HT-29 (cell line): ENCODE results near the gene THSD8. TPM values are rescaled to one million over a fixed set of nuclear protein-coding genes. Genes with fewer than 3 reads are reported as not detected.
"Not testable (repeated sequence)": the region's sequence is repeated elsewhere in the genome, so short reads cannot be mapped to it uniquely, and the experiment has no call there.

Source experiments
- DNase-seq: peaks from one replicate; pipeline ENCODE4 v3.0.0-alpha.2; 2015; ENCODE audit warnings: low spot score
- total RNA-seq: library from RNA; depleted of rRNA; stranded (reverse); fragments of >200 nt; shearing (Covaris generic); gene quantifications from 2 replicates; pipeline ENCODE4 v1.2.3, GENCODE V29; 2014

THSD8 gene
- total RNA-seq, 1 experiment from 2014 or later: not detected

DNA sequence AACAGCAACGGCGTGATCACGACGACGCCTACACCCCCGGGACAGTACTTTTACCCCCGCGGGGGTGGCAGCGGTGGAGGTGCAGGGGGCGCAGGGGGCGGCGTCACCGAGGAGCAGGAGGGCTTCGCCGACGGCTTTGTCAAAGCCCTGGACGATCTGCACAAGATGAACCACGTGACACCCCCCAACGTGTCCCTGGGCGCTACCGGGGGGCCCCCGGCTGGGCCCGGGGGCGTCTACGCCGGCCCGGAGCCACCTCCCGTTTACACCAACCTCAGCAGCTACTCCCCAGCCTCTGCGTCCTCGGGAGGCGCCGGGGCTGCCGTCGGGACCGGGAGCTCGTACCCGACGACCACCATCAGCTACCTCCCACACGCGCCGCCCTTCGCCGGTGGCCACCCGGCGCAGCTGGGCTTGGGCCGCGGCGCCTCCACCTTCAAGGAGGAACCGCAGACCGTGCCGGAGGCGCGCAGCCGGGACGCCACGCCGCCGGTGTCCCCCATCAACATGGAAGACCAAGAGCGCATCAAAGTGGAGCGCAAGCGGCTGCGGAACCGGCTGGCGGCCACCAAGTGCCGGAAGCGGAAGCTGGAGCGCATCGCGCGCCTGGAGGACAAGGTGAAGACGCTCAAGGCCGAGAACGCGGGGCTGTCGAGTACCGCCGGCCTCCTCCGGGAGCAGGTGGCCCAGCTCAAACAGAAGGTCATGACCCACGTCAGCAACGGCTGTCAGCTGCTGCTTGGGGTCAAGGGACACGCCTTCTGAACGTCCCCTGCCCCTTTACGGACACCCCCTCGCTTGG, 9.6 kb upstream of the THSD8 start:
- DNase-seq: peak; percentile 55

DNA sequence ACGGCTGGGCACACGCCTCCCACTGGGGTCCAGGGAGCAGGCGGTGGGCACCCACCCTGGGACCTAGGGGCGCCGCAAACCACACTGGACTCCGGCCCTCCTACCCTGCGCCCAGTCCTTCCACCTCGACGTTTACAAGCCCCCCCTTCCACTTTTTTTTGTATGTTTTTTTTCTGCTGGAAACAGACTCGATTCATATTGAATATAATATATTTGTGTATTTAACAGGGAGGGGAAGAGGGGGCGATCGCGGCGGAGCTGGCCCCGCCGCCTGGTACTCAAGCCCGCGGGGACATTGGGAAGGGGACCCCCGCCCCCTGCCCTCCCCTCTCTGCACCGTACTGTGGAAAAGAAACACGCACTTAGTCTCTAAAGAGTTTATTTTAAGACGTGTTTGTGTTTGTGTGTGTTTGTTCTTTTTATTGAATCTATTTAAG, 9.0 kb upstream of the THSD8 start:
- DNase-seq: no peak

DNA sequence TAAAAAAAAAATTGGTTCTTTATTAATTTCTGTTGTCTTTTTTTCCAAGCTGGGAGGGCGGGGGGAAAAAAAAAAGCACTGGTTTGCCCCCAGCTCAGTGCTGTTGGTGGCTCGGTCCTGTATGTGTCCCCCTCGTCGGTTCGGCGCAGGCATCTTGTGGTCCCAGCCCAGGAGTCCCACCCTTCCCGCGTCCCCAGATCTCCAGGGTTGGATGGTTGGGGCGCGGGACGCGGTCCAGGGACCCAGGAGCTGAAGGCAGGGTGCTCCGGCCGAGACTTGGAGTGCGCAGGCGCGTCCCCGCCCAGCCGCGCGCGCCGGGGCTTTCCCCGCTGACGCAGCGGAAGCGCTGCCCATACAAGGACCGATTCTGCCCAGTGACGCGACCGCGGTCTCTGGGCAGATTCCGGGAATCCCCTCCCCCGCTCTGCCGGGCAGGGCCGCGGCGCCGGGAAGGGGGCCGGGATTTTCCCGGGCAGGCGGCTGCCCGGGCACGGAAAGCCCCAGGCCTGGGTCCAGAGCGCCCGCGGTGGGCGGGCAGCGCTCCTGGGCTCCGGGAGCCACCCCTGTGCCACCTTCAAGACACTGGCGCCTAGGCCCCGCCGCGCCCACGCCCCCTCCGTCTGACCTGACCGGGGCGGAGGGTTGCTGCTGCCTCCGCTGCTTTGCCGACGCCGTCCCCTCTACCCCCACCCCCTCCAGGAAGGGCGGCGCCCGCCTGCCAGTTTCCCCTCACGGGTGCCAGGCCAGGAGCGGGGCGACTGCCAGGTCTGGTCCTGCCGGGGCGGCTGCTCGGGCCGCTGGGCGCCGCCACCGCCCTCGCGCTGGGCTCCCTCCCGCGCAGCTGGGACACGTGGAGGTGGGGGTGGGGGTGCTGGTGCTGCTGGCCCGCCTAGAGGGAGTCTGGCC, 8.3 kb upstream of the THSD8 start:
- DNase-seq: peak; percentile 88

DNA sequence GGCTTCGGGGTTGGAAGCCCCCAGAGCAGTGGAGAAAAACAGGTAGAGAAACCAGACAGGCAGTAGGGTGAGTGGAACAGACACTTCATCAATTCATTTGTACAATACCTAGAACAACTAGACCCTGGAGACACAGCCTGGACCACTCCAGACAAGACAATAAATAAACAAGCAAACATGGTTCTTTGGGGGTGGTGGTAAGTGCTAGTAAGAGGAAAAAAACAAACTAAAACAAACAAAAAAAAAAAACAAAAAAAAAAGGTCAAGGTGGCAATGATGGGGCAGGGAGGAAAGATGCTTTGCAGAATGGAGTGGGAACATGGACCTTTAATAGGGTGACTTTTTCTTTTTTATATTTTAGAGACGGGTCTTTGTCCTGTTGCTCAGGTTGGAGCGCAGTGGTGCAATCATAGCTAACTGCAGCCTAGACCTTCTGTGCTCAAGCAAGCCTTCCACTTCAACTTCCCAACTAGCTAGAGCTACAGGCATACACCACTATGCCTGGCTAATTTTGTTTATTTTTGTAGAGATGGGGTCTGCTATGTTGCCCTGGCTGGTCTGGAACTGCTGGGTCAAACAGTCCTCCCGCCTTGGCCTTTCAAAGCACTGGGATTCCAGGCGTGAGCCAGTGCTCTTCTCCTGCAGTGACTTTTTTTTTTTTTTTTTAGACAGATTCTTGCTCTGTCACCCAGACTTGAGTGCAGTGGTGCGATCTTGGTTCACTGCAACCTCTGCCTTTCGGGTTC, 7.5 kb upstream of the THSD8 start:
- no peak for DNase-seq

DNA sequence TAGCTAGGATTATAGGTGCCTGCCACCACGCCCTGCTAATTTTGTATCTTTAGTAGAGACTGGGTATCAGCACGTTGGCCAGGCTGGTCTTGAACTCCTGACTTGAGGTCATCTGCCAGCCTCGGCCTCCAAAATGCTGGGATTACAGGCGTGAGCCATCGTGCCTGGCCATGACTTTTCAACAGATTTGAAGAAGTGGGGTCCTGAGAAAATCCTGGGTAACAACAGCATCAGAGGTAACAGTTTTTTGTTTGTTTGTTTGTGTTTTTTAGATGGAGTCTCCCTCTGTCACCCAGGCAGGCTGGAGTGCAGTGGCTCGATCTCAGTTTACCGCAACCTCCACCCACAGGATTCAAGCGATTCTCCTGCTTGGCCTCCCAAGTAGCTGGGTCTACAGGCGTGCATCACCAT, 6.9 kb upstream of the THSD8 start:
- no peak for DNase-seq

DNA sequence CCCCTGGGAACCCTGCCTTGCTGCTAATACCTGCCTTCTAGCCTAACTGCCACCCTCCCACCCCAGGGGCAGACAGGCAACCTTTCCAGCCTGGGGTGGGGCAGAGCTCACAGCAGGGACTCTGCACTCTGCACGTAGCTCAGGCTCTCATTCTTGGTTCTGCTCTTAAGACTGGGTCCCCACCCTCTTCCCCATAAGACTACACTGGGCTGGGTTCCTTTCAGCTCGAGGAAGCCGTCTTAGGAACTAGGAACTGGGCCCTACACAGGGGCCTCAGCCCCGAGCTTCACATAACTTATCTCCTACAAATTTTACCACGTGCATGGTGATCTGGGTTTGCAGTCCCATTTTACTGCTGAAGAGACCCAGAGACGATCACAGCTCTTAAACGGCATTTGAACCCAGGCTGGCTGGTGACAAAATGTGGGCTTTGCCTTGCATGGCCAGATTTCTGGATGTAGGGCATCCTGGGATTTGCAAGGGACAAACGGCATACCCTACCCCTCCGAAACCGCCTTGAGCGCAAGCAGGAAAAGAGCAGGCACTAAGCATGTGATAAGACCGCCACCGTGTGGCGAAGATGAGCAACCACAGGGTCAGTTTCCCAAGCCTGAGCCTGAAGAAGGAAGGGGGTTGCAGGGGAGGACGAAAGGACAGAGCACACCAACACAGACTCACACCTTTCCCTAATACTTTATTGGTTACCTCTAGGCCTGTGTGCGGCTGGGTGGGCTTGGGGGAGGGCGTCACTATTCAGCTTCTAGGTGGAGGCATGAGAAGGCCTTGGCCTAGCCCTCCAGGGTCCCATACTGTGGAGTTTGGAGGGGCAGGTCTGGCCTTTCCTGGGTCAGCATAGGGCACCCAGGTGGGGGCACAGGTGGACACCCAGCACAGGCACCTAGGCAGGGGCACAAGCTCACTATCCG, 5.5 kb upstream of the THSD8 start:
- peak; percentile 78 for DNase-seq

DNA sequence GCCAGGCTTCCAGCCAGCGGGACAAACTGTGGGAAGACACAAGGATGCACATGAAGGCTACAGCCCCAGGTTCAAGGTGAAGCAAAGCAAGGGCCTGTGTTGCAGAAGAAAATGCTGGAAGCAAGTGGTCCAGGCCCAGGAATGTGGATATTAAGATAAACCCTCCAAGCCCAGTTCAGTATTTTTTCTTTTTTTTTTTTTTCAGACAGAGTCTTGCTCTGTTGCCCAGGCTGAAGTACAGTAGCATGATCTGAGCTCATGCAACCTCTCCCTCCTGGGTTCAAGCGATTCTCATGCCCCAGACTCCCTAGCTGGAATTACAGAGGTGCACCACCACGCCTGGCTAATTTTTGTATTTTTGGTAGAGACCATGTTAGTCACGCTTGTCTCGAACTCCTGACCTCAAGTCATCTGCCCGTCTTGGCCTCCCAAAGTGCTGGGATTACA, 4.7 kb upstream of the THSD8 start:
- no peak for DNase-seq

DNA sequence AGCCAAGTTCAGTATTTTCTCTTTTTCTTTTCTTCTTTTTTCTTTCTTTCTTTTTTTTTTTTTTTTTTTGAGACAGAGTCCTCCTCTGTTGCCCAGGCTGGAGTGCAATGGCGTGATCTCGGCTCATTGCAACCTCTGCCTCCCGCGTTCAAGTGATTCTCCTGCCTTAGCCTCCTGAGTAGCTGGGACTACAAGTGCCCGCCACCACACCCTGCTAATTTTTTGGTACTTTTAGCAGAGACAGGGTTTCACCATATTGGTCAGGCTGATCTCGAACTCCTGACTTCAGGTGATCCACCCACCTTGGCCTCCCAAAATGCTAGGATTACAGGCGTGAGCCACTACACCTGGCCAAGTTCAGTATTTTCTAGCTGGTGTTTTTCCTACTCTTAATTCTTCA, 4.3 kb upstream of the THSD8 start:
- DNase-seq: not testable (repeated sequence)

DNA sequence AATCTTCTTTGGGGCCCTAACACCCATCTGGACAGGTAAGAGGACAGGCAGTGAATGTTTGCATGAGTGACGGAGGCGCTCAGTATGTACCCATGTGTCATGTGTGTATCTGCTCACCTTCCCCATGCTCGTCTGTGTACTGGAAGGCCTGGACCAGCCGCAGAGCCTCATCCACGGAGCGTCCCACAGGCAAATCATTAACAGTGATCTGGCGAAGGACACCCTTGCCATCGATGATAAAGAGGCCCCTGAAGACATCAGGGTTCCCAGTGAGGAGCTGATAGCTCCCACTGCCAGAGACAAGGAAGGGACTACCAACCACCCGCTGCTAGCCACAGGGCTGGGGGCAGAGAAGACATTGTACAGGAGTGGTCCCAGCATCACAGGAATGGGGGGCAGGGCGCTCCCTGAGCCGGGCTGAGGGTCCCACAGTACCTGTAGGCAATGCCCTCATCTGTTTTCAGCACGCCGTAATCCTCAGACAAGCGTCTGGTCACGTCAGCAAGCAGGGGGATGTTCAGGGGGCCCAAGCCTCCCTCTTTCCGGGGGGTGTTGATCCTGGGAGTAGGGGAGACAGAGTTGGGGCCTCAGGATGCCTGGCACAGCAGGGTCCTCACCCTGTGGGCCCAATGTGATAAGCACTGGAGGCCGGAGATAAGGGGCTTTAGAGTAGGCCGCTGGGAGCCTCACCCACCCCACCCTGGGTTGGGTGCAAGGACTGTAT, 2.0 kb upstream of the THSD8 start:
- no peak for DNase-seq

DNA sequence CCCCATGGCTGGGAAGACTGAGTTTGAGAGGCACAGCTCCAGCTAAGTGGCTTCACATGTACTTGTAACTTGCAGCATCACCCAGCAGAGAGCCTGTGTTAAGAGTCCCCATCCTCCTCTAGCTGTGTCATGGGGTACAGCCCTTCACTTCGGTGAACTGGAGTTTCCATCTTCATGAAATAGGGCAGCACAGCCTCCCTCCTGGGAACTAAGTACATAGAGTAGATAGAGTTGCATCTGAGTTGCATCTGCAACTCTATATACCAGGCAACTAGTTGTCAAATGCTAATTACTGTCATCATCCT, 1.5 kb upstream of the THSD8 start:
- DNase-seq: no peak

DNA sequence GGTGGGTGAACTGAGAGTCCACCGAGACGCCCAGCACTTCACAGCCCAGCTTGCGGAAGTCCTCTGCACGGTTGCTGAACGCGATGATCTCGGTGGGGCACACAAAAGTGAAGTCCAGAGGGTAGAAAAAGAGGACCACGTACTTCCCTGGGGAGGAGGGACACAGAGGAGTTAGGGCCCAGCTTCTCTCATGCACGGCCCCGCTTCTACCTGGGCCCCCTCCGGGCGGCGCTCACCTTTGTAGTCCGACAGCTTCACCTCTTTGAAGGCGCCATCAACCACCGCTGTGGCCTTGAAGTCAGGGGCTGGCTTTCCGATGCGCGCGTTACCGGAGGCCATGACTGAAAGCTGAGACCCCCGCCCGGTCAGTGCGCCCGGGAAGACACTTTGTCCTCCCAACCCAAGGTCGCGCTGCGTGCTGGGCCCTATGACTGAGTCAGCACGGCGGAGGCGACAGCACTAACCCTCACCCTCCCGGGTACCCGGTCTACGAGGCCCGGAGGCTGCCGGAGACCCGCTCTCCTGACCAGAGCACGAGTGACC, 875 bp upstream of the THSD8 start:
- no peak for DNase-seq

DNA sequence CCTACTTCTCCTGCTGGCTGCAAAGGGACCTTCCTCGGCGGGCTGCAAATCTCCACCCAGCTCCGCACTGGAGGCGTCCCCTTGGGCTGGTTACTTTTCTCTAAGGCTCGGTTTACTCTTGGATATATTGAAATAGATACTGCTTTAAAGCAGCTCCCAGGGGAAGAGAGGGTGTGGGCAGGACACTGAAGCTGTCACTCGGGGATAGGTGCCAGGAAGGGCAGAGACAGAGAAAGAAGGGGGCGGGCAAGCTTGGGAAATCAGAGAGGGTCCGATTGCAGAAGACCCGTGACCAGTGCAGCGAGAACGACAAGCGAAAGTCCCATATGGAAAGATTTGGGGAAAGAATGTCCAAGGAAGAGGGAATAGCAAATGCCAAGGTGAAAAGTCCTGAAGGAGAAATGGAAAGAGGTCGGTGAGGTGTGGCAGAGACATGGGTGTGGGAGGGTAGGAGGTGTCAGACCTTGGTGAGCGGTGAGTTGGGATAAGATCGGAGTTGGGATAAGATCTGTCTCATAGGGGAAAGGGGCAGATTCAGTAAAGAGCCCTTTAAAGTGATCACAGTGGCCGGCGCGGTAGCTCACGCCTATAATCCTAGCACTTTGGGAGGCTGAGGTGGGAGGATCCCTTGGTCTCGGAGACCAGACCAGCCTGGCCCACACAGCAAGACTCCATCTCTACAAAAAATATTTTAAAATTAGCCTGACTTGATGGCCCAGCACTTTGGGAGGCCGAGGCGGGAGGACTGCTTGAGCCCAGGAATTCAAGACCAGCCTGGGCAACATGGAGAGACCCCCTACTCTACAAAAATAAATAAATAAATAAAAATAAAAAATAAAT, 618 bp downstream of the THSD8 start:
- DNase-seq: no peak

DNA sequence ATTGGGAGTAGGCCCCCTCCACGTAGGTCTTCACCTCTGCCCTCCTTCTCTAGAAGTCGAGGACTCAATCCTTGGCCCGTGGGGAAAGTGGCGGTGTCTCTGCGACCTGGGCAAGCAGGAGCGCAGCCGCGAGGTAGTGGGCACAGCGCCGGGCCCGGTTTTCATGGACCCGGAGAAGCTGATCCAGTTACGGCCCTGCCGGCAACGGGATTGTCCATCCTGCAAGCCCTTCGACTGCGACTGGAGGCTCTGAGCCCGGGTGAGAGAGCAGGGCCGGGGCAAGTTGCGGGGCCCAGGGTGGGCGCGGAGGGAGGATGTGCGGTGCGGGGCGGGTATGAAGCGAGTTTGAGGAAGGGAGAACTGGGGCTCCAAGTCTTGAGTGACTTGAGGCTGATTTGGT, 2.2 kb downstream of the THSD8 start:
- no peak for DNase-seq

DNA sequence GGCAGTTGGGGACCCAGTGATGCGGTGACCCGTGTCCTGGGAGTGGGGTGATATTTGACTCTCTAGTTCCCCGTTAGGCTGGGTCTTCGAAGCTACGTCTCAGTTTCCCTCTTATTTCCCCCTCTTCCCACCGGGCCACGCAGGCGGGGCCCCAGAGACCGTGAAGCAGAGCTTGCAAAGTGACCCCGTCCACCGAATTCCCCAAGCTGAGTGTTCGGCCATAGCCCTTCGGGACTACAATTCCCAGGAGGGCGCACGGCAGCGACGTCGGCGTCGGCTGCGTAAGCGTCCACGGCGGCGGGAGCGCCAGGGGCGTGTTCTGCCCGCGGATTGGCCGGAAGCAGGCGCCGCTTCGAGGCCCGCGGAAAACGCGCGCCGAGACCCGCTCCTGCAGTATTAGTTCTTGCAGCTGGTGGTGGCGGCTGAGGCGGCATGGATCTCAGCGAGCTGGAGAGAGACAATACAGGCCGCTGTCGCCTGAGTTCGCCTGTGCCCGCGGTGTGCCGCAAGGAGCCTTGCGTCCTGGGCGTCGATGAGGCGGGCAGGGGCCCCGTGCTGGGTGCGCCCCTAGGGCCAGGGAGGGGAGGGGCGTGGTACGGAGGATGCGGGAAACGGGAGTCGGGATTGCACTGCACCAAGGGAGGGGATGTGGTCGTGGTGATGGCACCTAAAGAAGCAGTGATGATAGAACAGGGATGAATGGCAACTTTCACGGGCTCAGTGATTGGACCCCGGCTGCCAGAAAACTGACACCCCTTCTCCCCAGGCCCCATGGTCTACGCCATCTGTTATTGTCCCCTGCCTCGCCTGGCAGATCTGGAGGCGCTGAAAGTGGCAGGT, 4.6 kb downstream of the THSD8 start, which contains the start of gene RNASEH2A:
RNASEH2A (plus strand) TSS at position 343 of the 840 bp plus-strand sequence; CDS start at position 433, 90 bp downstream.
- DNase-seq: peak; percentile 79

DNA sequence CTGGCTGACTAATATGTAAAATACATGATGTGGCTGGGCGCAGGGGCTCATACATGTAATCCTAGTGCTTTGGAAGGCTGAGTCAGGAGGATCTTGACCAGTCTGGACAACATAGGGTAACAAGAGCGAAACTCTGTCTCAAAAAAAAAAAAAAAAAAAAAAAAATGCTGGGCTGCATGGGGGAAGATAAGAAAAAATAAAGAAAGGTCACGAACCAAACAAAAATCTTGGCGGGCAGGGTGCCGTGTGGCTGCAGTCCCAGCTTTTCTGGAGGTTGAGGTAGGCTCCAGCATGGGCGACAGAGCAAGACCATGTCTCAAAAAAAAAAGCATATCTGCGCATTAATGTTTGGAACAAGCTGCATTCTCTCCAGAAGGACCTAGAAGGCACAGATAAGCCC, 13.2 kb downstream of the THSD8 start:
- DNase-seq: no peak

DNA sequence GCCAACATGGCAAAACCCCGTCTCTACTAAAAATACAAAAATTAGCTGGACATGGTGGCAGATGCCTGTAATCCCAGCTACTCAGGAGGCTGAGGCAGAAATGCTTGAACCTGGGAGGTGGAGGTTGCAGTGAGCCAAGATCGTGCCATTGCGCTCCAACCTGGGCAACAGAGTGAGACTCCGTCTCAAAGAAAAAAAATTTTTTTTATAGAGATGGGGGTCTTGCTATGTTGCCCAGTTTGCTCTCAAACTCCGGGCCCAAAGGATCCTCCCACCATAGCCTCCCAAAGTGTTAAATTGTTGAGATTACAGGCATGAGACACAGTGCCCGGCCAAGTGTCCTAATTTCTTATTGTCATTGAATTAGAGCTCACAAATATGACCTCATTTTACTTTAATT, 15.3 kb downstream of the THSD8 start:
- DNase-seq: not testable (repeated sequence)

DNA sequence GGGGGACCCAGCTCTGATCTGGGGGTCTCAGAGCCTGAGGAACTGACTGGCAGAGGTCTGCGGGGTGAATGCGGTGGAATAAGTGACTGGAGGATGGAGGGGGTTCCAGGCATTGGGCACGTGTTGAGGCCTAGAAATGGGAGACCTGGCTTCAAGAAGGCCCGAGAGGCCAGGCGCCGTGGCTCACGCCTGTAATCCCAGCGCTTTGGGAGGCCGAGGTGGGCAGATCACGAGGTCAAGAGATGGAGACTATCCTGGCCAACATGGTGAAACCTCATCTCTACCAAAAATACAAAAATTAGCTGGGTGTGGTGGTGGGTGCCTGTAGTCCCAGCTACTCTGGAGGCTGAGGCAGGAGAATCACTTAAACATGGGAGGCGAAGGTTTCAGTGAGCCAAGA, 15.9 kb downstream of the THSD8 start:
- DNase-seq: not testable (repeated sequence)

DNA sequence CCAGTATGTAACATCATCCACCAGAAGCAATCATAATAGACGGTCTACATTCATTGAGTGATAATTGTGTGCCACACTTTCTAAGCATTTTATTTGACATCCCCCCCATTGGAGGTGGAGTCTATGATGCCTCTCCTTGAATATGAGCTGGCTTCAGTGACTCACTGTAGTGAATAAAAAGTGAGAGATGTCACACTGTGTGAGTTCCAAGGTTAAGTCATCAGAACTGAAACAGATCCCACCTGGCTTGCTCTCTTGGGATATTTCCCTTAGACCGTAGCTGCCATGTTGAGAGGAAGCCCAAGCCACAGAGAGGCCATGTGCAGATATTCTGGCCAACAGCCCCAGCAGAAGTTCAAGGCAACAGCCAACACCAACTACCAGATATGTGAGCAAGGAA, 19.9 kb downstream of the THSD8 start:
- no peak for DNase-seq
